MCF 10A (cell line): ENCODE measurements around the gene UGT1A1. TPM values are rescaled to one million over a fixed set of nuclear protein-coding genes. Genes with fewer than 3 reads are reported as not detected.

Experiments
- BruUV-seq: library from RNA; stranded (reverse); fragments of 400-500 nt; replicated peaks from 2 replicates; lab custom pipeline; 2021; lab: Mats Ljungman, UMichigan
- CTCF ChIA-PET: fragments of 300-600 bp; sonication (Branson Sonifier 250); formaldehyde crosslinking; extraction: SDS; loops from one replicate; lab custom pipeline; 2021; ENCODE audit warnings: antibody characterized with exemption, inconsistent platforms; lab: Yijun Ruan, JAX
- POLR2A ChIA-PET: fragments of 300-600, 350-650 bp; sonication (Branson Sonifier 250); formaldehyde crosslinking; extraction: SDS; loops from one replicate; lab custom pipeline; 2020; ENCODE audit warnings: antibody characterized with exemption, inconsistent platforms; lab: Yijun Ruan, JAX
- DNase-seq: peaks from one replicate; pipeline ENCODE4 v3.0.0-alpha.2; 2018; ENCODE audit not compliant: unreplicated experiment
- H3K27ac Mint-ChIP-seq: one replicate; pipeline ENCODE4 v1.8.0; 2022; ENCODE audit warnings: mild to moderate bottlenecking, low read depth, mixed read lengths; ENCODE audit not compliant: unreplicated experiment
- H3K27me3 Mint-ChIP-seq: one replicate; pipeline ENCODE4 v1.8.0; 2022; ENCODE audit warnings: mixed read lengths; ENCODE audit not compliant: insufficient read depth, unreplicated experiment
- H3K36me3 Mint-ChIP-seq: one replicate; pipeline ENCODE4 v1.8.0; 2022; ENCODE audit warnings: mild to moderate bottlenecking, moderate library complexity, mixed read lengths; ENCODE audit not compliant: insufficient read depth, unreplicated experiment
- H3K4me1 Mint-ChIP-seq: one replicate; pipeline ENCODE4 v1.8.0; 2022; ENCODE audit warnings: mixed read lengths; ENCODE audit not compliant: insufficient read depth, unreplicated experiment
- H3K4me3 Mint-ChIP-seq: one replicate; pipeline ENCODE4 v1.8.0; 2022; ENCODE audit warnings: mild to moderate bottlenecking, moderate library complexity, mixed read lengths; ENCODE audit not compliant: unreplicated experiment
- H3K9me3 Mint-ChIP-seq: one replicate; pipeline ENCODE4 v1.8.0; 2022; ENCODE audit warnings: mixed read lengths; ENCODE audit not compliant: unreplicated experiment
- intact Hi-C: fragments of 100-400 bp; cut with micrococcal nuclease; formaldehyde crosslinking; loops from 2 replicates; pipeline ENCODE4 v1.14.1; 2022
- total RNA-seq: library from RNA; stranded (reverse); gene quantifications from 2 replicates; pipeline ENCODE4 v1.2.3, GENCODE V29; 2022
- TF ChIP-seq, protein P1 (sequence below): fragments of 200-600 bp; IDR thresholded peaks from one replicate; pipeline ENCODE4 v1.8.0; 2022; ENCODE audit warnings: antibody characterized with exemption, mild to moderate bottlenecking; ENCODE audit not compliant: unreplicated experiment

UGT1A1 gene
- total RNA-seq, 1 experiment from 2014 or later: not detected

DNA sequence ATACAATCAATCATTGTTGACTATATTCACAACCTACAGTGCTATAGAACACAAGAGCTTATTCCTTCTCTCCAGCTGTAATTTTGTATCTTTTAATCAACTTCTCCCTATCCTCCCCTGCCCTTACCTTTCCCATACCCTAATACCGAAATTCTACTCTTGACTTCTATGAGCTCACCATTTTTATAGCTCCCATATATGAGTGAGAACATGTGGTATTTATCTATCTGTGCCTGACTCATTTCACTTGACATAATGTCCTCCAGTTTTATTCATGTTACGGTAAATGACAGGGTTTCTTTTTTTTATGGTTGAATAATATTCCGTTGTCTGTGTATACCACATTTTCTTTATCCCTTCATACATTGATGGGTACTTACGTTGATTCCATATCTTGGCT is 20.7 kb downstream of the UGT1A1 start:
- no peak overlapping the region for H3K4me3 Mint-ChIP-seq
- no peak for DNase-seq
- H3K9me3 Mint-ChIP-seq: peaks cover 24% of the 10 kb centered on the region
- no peaks in the 10 kb centered on the region for H3K36me3 Mint-ChIP-seq
- BruUV-seq: no TSS peak
- ChIA-PET CTCF (no interaction called here), POLR2A (interaction anchor here (0.7 kb wide), 1 partner anchor 252 kb away, joined by 3 read pairs; no protein-coding TSS in a partner anchor)
- no peaks in the 10 kb centered on the region for H3K27me3 Mint-ChIP-seq
- no peaks in the 10 kb centered on the region for H3K4me1 Mint-ChIP-seq
- no peak overlapping the region for H3K27ac Mint-ChIP-seq
- TF ChIP-seq, protein P1, sequence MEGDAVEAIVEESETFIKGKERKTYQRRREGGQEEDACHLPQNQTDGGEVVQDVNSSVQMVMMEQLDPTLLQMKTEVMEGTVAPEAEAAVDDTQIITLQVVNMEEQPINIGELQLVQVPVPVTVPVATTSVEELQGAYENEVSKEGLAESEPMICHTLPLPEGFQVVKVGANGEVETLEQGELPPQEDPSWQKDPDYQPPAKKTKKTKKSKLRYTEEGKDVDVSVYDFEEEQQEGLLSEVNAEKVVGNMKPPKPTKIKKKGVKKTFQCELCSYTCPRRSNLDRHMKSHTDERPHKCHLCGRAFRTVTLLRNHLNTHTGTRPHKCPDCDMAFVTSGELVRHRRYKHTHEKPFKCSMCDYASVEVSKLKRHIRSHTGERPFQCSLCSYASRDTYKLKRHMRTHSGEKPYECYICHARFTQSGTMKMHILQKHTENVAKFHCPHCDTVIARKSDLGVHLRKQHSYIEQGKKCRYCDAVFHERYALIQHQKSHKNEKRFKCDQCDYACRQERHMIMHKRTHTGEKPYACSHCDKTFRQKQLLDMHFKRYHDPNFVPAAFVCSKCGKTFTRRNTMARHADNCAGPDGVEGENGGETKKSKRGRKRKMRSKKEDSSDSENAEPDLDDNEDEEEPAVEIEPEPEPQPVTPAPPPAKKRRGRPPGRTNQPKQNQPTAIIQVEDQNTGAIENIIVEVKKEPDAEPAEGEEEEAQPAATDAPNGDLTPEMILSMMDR: no peak
- intact Hi-C loops: no loop called here

DNA sequence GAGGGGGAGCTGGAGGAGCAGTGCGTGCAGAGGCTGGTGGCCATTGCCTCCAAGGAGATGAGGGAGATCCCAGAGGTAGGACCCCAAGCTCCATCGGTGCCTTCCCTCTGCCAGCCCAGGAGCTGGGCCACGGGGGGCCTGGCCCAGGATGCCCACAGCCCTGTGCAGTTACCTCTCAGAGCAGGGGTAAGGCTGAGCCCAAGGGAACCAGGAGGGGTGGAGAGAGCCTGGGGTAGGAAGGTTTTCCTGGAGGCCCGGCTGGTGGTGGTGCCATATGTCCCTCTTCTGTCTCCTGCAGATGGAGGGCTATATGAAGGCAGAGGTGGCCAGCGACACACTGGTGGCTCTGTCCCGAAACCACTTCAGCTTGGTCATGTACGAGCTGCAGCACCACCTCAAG is 29.5 kb downstream of the UGT1A1 start:
- ChIA-PET POLR2A (no interaction called here), CTCF (no interaction called here)
- peaks cover 13% of the 10 kb centered on the region for H3K9me3 Mint-ChIP-seq
- no peaks in the 10 kb centered on the region for H3K4me1 Mint-ChIP-seq
- TF ChIP-seq, protein P1: no peak
- H3K27ac Mint-ChIP-seq: no peak overlapping the region
- BruUV-seq: no TSS peak
- no peak overlapping the region for H3K4me3 Mint-ChIP-seq
- no peaks in the 10 kb centered on the region for H3K36me3 Mint-ChIP-seq
- intact Hi-C loops: no loop called here
- H3K27me3 Mint-ChIP-seq: no peaks in the 10 kb centered on the region
- DNase-seq: no peak

DNA sequence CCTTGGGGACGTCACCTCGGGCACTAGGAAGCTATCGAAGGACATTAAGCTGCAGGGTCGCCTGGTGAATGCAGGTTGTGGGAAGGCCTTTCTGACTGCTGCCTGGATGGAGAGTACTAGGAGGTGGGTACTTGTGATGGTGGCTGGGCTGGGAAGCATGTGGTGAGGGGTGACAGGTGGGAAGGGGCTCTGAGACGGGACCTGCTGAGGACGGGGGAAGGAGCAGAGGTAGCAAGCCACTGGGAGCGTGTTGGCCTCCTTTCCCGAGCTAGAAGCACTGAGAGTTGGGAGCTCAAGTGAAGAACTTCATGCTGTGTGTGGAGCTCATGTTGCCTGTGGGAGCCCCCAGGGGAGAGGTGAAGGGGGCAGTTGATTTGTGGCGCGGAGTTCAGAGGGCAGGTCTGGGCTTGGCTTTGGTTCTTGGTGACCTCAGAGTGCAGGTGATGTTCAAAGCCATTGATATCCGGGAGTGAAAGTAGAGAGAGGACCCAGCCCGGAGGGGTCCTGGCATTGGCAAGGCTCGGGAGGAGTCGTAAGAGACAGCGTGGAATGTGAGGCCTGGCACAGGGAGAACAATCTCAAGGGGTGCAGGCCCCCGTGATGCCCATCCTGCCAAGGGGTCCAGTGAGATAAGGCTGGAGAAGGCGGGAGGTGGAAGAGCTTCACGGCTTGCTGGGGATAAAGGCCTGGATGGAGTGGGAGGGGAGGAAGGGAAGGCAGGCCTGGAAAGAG is 31.2 kb downstream of the UGT1A1 start:
- intact Hi-C loops: no loop called here
- H3K9me3 Mint-ChIP-seq: peaks cover 6% of the 10 kb centered on the region
- TF ChIP-seq, protein P1: no peak
- H3K27ac Mint-ChIP-seq: no peak overlapping the region
- H3K27me3 Mint-ChIP-seq: no peaks in the 10 kb centered on the region
- ChIA-PET POLR2A (no interaction called here), CTCF (interaction anchor here (0.6 kb wide), 1 partner anchor 184 kb away, joined by 4 read pairs; no protein-coding TSS in a partner anchor)
- DNase-seq: no peak
- no peaks in the 10 kb centered on the region for H3K4me1 Mint-ChIP-seq
- H3K36me3 Mint-ChIP-seq: no peaks in the 10 kb centered on the region
- no TSS peak for BruUV-seq
- H3K4me3 Mint-ChIP-seq: no peak overlapping the region

DNA sequence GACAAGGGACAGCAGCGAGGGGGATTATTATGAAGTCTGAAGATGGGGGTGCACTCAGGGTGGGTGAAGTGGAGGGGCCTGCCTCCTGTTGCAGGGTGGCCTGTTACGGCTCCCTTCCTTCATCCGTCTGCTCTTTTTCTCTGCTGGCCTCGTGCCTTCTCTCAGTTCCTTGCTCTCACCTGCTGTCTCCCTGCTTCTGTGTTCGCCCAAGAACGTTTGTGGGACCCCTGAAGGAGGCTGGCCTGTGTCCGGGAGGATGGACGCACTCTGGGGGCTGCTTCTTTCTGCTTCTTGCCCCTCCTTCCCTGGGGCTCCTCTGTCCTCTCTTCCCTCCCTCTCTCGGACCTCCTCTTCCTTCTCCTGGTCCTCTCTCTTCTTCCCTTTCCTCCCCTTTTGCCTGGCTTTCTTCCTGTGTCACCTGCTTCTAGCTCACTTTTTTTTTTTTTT is 31.8 kb downstream of the UGT1A1 start:
- Mint-ChIP-seq H3K36me3 (no peaks in the 10 kb centered on the region), H3K27me3 (no peaks in the 10 kb centered on the region), H3K9me3 (peaks cover 6% of the 10 kb centered on the region), H3K27ac (no peak overlapping the region), H3K4me3 (no peak overlapping the region), H3K4me1 (no peaks in the 10 kb centered on the region)
- TF ChIP-seq, protein P1: no peak
- intact Hi-C loops: no loop called here
- no peak for DNase-seq
- POLR2A ChIA-PET: interaction anchor here (0.5 kb wide), 1 partner anchor 59 kb away, joined by 3 read pairs; no protein-coding TSS in a partner anchor
- no TSS peak for BruUV-seq
- CTCF ChIA-PET: interaction anchor here (0.6 kb wide), 1 partner anchor 183 kb away, joined by 4 read pairs; no protein-coding TSS in a partner anchor
